Effector memory CD8-positive, alpha-beta T cell (primary cell): ENCODE measurements around the gene CDKAL1.
"Not testable (repeated sequence)": the region's sequence is repeated elsewhere in the genome, so short reads cannot be mapped to it uniquely, and the experiment has no call there.

ENCODE experiments used
- ATAC-seq: fragments of 150-1000 bp; cut with Tn5 transposase; replicated peaks from 2 replicates; pipeline ENCODE4 v1.10.0; 2021; ENCODE audit warnings: mild to moderate bottlenecking, moderate library complexity
- DNase-seq, 3 experiments: peaks; one replicate each; pipeline ENCODE4 v3.0.0; 2021
- H3K27ac Mint-ChIP-seq, 2 donors: one replicate each; pipeline ENCODE4 v1.8.0; 2022; ENCODE audit warnings: mild to moderate bottlenecking in 2 of 2, mixed read lengths in 2 of 2, moderate library complexity in 2 of 2
- H3K27me3 Mint-ChIP-seq, 2 donors: one replicate each; pipeline ENCODE4 v1.8.0; 2022; ENCODE audit warnings: mixed read lengths in 2 of 2
- H3K36me3 Mint-ChIP-seq: one replicate; pipeline ENCODE4 v1.8.0; 2022; ENCODE audit warnings: mild to moderate bottlenecking, moderate library complexity, mixed read lengths; ENCODE audit not compliant: insufficient read depth
- H3K4me1 Mint-ChIP-seq, 2 donors: one replicate each; pipeline ENCODE4 v1.8.0; 2022; ENCODE audit warnings: low read depth in 2 of 2, mixed read lengths in 2 of 2
- H3K4me3 Mint-ChIP-seq, 2 donors: one replicate each; pipeline ENCODE4 v1.8.0; 2022; ENCODE audit warnings: mild to moderate bottlenecking in 2 of 2, mixed read lengths in 2 of 2, moderate library complexity in 2 of 2
- H3K9me3 Mint-ChIP-seq, 2 donors: one replicate each; pipeline ENCODE4 v1.8.0; 2022; ENCODE audit warnings: mixed read lengths in 2 of 2

The CDKAL1 gene

DNA sequence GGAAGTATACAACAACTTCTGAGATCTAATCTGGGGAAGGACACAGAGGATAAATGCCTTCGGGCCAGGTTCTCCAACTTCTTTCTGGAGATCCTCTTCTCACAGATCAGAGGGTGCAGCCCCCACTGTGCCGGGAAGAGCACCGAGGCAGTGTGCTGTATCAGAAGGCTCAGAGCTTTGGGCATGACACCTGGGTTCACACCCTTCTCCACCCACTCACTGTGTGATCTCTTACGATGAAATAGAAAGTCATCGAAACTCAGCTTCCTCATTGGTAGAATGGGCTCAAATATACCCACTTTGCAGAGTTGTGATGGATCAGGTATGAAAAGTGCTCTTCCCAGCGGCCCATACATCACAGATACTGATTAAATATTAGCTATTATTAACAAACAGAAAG is 711.8 kb downstream of the CDKAL1 start:
- H3K4me3 Mint-ChIP-seq: no peak overlapping the region
- DNase-seq (no peak), ATAC-seq (no peak)
- H3K4me1 Mint-ChIP-seq: no peaks in the 10 kb centered on the region
- H3K9me3 Mint-ChIP-seq: no peaks in the 10 kb centered on the region
- H3K36me3 Mint-ChIP-seq: no peaks in the 10 kb centered on the region
- H3K27ac Mint-ChIP-seq: no peak overlapping the region
- no peaks in the 10 kb centered on the region for H3K27me3 Mint-ChIP-seq

GRCh38 chr6:21254460-21254859 is 720.2 kb downstream of the CDKAL1 start:
- H3K36me3 Mint-ChIP-seq, H3K4me1 Mint-ChIP-seq, H3K4me3 Mint-ChIP-seq, H3K9me3 Mint-ChIP-seq, H3K27ac Mint-ChIP-seq, DNase-seq, ATAC-seq: not testable (repeated sequence)
- H3K27me3 Mint-ChIP-seq: peaks cover 5 to 15% of the 10 kb centered on the region in 2 donors

DNA sequence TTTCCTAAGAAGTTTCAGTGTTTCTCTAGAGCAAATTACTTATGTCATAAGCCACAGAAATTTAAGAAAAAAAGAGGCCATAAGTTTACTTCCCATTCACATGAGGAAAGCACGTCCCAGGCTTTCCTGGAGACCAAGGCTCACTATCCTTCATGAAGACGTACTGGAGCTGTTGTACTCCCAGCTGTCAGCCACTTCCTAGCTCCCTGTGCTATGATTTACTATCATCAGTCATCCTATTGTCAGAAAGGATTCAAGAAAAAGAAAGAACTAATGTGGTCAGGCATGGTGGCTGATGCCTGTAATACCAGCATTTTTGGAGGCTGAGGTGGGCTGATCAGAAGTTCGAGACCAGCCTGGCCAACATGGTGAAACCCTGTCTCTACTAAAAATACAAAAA is 721.9 kb downstream of the CDKAL1 start:
- no peaks in the 10 kb centered on the region for H3K4me1 Mint-ChIP-seq
- peaks cover 4 to 8% of the 10 kb centered on the region in 2 donors for H3K9me3 Mint-ChIP-seq
- DNase-seq (no peak), ATAC-seq (no peak)
- H3K27ac Mint-ChIP-seq: no peak overlapping the region
- H3K36me3 Mint-ChIP-seq: no peaks in the 10 kb centered on the region
- H3K4me3 Mint-ChIP-seq: no peak overlapping the region
- H3K27me3 Mint-ChIP-seq: peaks cover 5 to 15% of the 10 kb centered on the region in 2 donors

DNA sequence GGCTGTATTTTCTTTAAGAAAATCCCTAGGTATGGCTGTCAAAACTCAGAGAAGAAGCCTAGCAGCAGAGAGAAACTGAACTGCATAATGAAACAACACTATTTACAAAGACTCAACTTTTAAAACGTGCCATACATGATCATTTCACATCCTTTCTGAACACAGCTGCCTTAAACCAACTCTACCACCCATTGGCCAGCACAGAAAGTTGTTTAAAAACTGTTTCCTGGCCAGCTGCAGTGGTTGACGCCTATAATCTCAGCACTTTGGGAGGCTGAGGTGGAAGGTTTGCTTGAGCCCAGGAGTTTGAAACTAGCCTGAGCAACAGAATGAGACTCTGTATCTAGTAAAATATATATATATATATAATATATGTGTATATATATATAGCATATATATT is 722.9 kb downstream of the CDKAL1 start:
- no peak overlapping the region for H3K4me3 Mint-ChIP-seq
- no peak overlapping the region for H3K27ac Mint-ChIP-seq
- H3K9me3 Mint-ChIP-seq: peaks cover 2 to 6% of the 10 kb centered on the region in 2 donors
- H3K27me3 Mint-ChIP-seq: peaks cover 5 to 15% of the 10 kb centered on the region in 2 donors
- DNase-seq (no peak), ATAC-seq (no peak)
- no peaks in the 10 kb centered on the region for H3K4me1 Mint-ChIP-seq
- no peaks in the 10 kb centered on the region for H3K36me3 Mint-ChIP-seq

GRCh38 chr6:21258665-21259064 is 724.4 kb downstream of the CDKAL1 start:
- Mint-ChIP-seq H3K4me1 (no peaks in the 10 kb centered on the region), H3K27me3 (peaks cover 0 to 15% of the 10 kb centered on the region in 2 donors), H3K4me3 (no peak overlapping the region), H3K9me3 (no peaks in the 10 kb centered on the region), H3K36me3 (no peaks in the 10 kb centered on the region), H3K27ac (no peak overlapping the region)
- DNase-seq: no peak
- ATAC-seq: no peak

- Mint-ChIP-seq H3K27me3 (peaks cover 0 to 15% of the 10 kb centered on the region in 2 donors), H3K4me1 (no peaks in the 10 kb centered on the region), H3K4me3 (no peak overlapping the region), H3K9me3 (no peaks in the 10 kb centered on the region), H3K27ac (no peak overlapping the region), H3K36me3 (no peaks in the 10 kb centered on the region)
- ATAC-seq (no peak), DNase-seq (no peak)
Observed at GRCh38 chr6:21259660-21260059, 725.4 kb downstream of the CDKAL1 start.

DNA sequence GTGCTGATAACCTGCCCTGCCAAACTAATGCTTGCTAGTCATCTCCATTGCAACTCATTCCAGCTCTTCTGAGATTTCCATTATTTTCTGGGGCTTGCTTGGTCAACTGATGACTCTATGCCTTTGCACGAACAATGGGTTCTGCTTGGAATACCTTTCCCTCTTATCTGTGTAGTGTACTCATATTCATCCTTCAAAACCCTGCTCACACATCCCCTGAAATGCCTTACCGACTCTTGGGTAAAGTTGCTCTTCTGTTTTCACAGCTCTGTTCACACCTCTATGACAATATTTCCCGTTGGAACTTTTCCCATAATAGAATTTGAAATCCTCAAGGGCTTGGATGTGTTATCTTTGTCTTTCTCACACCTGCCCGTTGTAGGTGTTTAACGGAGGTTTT is 728.2 kb downstream of the CDKAL1 start:
- Mint-ChIP-seq H3K27ac (no peak overlapping the region), H3K4me1 (no peaks in the 10 kb centered on the region), H3K4me3 (no peak overlapping the region), H3K27me3 (peaks cover 0 to 8% of the 10 kb centered on the region in 2 donors), H3K36me3 (no peaks in the 10 kb centered on the region), H3K9me3 (peaks cover 0 to 2% of the 10 kb centered on the region in 2 donors)
- DNase-seq: no peak
- ATAC-seq: no peak

GRCh38 chr6:21263531-21264287 is 729.5 kb downstream of the CDKAL1 start:
- ATAC-seq (no peak), DNase-seq (no peak)
- H3K4me3 Mint-ChIP-seq: no peak overlapping the region
- H3K27ac Mint-ChIP-seq: no peak overlapping the region
- H3K9me3 Mint-ChIP-seq: peaks cover 0 to 2% of the 10 kb centered on the region in 2 donors
- no peaks in the 10 kb centered on the region for H3K4me1 Mint-ChIP-seq
- no peaks in the 10 kb centered on the region for H3K36me3 Mint-ChIP-seq
- H3K27me3 Mint-ChIP-seq: peaks cover 0 to 5% of the 10 kb centered on the region in 2 donors

DNA sequence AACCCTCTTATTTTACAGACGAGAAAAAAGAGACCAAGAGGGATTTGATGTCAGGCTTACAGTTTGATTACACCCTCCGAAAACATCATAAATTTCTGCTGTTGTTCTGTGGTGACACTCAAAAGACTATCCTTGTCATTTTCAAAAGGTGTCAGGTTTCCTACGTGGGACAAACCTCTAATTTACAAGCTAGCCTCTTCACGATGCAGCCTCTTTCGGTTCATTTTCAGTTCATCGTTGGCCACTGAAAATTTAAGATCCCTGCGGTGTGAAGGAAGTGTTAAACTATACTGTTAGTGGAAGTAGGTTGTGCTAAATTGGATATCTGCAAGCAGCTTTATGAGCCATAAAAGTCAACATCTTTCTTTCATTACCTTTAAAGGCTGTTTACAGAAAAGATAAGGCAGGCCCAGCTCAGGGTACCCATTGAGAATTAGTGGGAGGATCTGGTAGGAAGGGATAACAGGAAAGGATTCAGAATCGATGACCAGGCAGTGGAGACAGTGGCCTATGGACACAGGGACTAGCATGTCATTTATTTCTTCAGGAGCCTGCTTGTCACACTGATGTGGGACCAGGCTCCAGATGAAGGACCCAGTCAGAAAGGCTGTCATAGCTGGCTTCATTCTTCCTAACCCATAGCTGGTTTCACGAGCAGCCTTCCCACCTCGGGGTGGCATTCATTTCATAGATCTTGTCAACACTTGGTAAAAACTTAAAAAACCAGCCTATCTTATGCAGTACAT is 730.2 kb downstream of the CDKAL1 start:
- Mint-ChIP-seq H3K27ac (no peak overlapping the region), H3K9me3 (peaks cover 0 to 2% of the 10 kb centered on the region in 2 donors), H3K36me3 (no peaks in the 10 kb centered on the region), H3K27me3 (no peaks in the 10 kb centered on the region), H3K4me3 (no peak overlapping the region), H3K4me1 (no peaks in the 10 kb centered on the region)
- no peak for ATAC-seq
- no peak for DNase-seq

DNA sequence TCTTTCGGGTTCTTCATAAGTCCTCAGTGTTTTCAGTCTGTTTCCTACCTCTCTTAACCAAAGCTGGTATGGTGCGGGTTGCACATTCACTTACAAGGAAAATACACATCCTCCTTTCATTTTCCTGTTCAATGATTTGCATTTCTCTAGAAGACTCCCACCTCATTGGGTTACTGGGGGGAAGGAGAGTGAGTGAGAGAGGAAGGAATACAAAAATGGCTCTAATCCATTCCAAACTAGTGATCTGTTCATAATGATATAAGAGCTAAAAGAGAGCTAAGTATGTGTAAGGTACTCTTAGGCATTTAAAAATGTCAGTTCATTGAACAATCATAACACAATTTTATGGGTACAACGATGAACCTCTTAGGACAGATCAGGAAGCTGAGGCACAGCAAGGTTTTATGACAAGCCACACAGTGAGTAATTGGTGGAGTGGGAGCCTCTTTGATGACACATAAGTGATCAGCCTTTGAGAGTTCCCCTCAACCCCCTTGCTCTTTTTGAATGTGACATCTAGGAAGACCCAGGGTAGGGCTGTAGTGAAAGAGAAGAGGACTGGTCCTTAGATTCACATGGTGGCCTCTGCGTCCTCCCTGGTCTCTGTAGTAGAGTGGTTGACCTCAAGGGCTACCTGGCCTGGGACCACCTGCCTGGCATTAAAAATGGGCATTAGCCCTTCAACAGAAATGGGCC is 730.9 kb downstream of the CDKAL1 start:
- Mint-ChIP-seq H3K9me3 (peaks cover 0 to 2% of the 10 kb centered on the region in 2 donors), H3K36me3 (no peaks in the 10 kb centered on the region), H3K4me1 (no peaks in the 10 kb centered on the region), H3K4me3 (no peak overlapping the region), H3K27me3 (no peaks in the 10 kb centered on the region), H3K27ac (no peak overlapping the region)
- DNase-seq (no peak), ATAC-seq (no peak)

DNA sequence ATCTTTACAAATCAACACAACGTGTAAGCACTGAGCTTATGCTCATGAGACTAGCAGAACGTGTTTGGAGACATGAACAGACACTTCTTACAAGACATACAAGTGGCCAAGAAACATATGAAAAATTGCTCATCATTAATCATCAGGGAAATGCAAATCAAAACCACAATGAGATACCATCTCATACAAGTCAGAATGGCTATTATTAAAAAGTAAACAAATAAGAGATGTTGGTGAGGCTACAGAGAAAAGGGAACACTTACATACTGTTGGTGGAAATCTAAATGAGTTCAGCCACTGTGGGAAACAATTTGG is 731.4 kb downstream of the CDKAL1 start:
- no peaks in the 10 kb centered on the region for H3K36me3 Mint-ChIP-seq
- peaks cover 0 to 2% of the 10 kb centered on the region in 2 donors for H3K9me3 Mint-ChIP-seq
- no peaks in the 10 kb centered on the region for H3K4me1 Mint-ChIP-seq
- H3K4me3 Mint-ChIP-seq: no peak overlapping the region
- ATAC-seq (no peak), DNase-seq (no peak)
- H3K27me3 Mint-ChIP-seq: no peaks in the 10 kb centered on the region
- H3K27ac Mint-ChIP-seq: no peak overlapping the region

GRCh38 chr6:21270636-21271201 is 736.5 kb downstream of the CDKAL1 start:
- no peak for DNase-seq
- no peak overlapping the region for H3K27ac Mint-ChIP-seq
- no peak for ATAC-seq
- H3K4me3 Mint-ChIP-seq: no peak overlapping the region
- H3K9me3 Mint-ChIP-seq: peaks cover 0 to 2% of the 10 kb centered on the region in 2 donors
- H3K27me3 Mint-ChIP-seq: no peaks in the 10 kb centered on the region
- H3K4me1 Mint-ChIP-seq: no peaks in the 10 kb centered on the region
- no peaks in the 10 kb centered on the region for H3K36me3 Mint-ChIP-seq

GRCh38 chr6:21271428-21272155 is 737.3 kb downstream of the CDKAL1 start:
- ATAC-seq (no peak), DNase-seq (no peak)
- Mint-ChIP-seq H3K36me3 (no peaks in the 10 kb centered on the region), H3K4me1 (no peaks in the 10 kb centered on the region), H3K9me3 (no peaks in the 10 kb centered on the region), H3K27me3 (no peaks in the 10 kb centered on the region), H3K27ac (no peak overlapping the region), H3K4me3 (no peak overlapping the region)
